OCI-LY7 (cell line): Measurements from ENCODE around the gene PGGT1B. TPM values are rescaled to one million over a fixed set of nuclear protein-coding genes. Genes with fewer than 3 reads are reported as not detected.

ENCODE experiments used
- BruUV-seq: library from RNA; stranded (reverse); fragments of 400-500 nt; replicated peaks from 2 replicates; lab custom pipeline; 2021; lab: Mats Ljungman, UMichigan
- CTCF ChIA-PET: fragments of 300-600 bp; sonication (Branson Sonifier 250); formaldehyde crosslinking; loops from one replicate; lab custom pipeline; 2022; ENCODE audit warnings: antibody characterized with exemption; ENCODE audit not compliant: unreplicated experiment; lab: Charles Lee
- POLR2A ChIA-PET: fragments of 300-600 bp; sonication (Branson Sonifier 250); formaldehyde crosslinking; loops from one replicate; lab custom pipeline; 2022; ENCODE audit warnings: antibody characterized with exemption; lab: Charles Lee
- DNase-seq: peaks from one replicate; pipeline ENCODE4 v3.0.0-alpha.2; 2015; ENCODE audit warnings: low spot score
- H2AFZ ChIP-seq: fragments of 200-600 bp; sonication (generic), shearing (Covaris generic); 2 replicates; pipeline ENCODE4 v1.6.1; 2014; ENCODE audit warnings: mild to moderate bottlenecking, antibody characterized with exemption, low read length, moderate library complexity
- H3K27ac ChIP-seq: fragments of 200-600 bp; sonication (generic); 2 replicates; pipeline ENCODE4 v1.5.1; 2014; ENCODE audit warnings: mixed run types, low read depth, mild to moderate bottlenecking, moderate library complexity, low read length, inconsistent platforms; ENCODE audit not compliant: poor library complexity, severe bottlenecking
- H3K36me3 ChIP-seq: fragments of 200-600 bp; sonication (generic); 2 replicates; pipeline ENCODE4 v1.6.1; 2014; ENCODE audit warnings: mild to moderate bottlenecking, antibody characterized with exemption, low read length, moderate library complexity, mixed read lengths; ENCODE audit not compliant: insufficient read depth
- H3K4me1 ChIP-seq: fragments of 200-600 bp; sonication (generic); 2 replicates; pipeline ENCODE4 v1.5.1; 2014; ENCODE audit warnings: mild to moderate bottlenecking, low read length; ENCODE audit not compliant: insufficient read depth, poor library complexity, severe bottlenecking
- H3K4me2 ChIP-seq: fragments of 200-600 bp; sonication (generic); 2 replicates; pipeline ENCODE4 v1.6.1; 2014; ENCODE audit warnings: mild to moderate bottlenecking, low read length
- H3K4me3 ChIP-seq: fragments of 200-600 bp; sonication (generic); 2 replicates; pipeline ENCODE4 v1.5.1; 2014; ENCODE audit warnings: mild to moderate bottlenecking, low read depth, low read length; ENCODE audit not compliant: poor library complexity, severe bottlenecking
- H3K79me2 ChIP-seq: fragments of 200-600 bp; sonication (generic); 2 replicates; pipeline ENCODE4 v1.6.1; 2016; ENCODE audit warnings: low read depth, mild to moderate bottlenecking, low read length, moderate library complexity, mixed read lengths; ENCODE audit not compliant: insufficient read depth
- H3K9me2 ChIP-seq: fragments of 200-600 bp; sonication (generic); 2 replicates; pipeline ENCODE4 v1.6.1; 2016; ENCODE audit warnings: mild to moderate bottlenecking, low read length, mixed read lengths; ENCODE audit not compliant: insufficient read depth
- H3K9me3 ChIP-seq: fragments of 200-600 bp; sonication (generic); 2 replicates; pipeline ENCODE4 v1.6.1; 2014; ENCODE audit warnings: mild to moderate bottlenecking, mixed run types, low read length, mixed read lengths
- H4K20me1 ChIP-seq: fragments of 200-600 bp; sonication (generic); 2 replicates; pipeline ENCODE4 v1.6.1; 2014; ENCODE audit warnings: mild to moderate bottlenecking, antibody characterized with exemption, low read length, moderate library complexity, mixed read lengths; ENCODE audit not compliant: insufficient read depth
- EZH2phosphoT487 ChIP-seq: fragments of 200-600 bp; sonication (generic); IDR thresholded peaks from 2 replicates; pipeline ENCODE4 v1.6.1; 2018; ENCODE audit warnings: low read depth, borderline replicate concordance, mild to moderate bottlenecking, mixed run types, antibody characterized with exemption, low read length, moderate library complexity, mixed read lengths
- intact Hi-C: fragments of 100-400 bp; cut with micrococcal nuclease; formaldehyde crosslinking; loops from one replicate; pipeline ENCODE4 v1.10.0; 2022; ENCODE audit not compliant: unreplicated experiment
- total RNA-seq, 2 experiments: library from RNA; depleted of rRNA in 1 of 2; stranded (reverse); fragments of >200 nt in 1 of 2; shearing (Covaris generic) in 1 of 2; gene quantifications; 2 replicates each; pipeline ENCODE4 v1.2.3, GENCODE V29; 2014 to 2022
- TF ChIP-seq, protein P1 (sequence below): fragments of 200-600 bp; sonication (generic); conservative IDR thresholded peaks from 2 replicates; pipeline ENCODE4 v1.5.1; 2014; ENCODE audit warnings: mild to moderate bottlenecking, antibody characterized with exemption, low read length, moderate library complexity, mixed read lengths

PGGT1B gene
- total RNA-seq, 2 experiments from 2014 or later, result 19.7 to 54.7 TPM

GRCh38 chr5:115231598-115231997 lies 31.1 kb downstream of the PGGT1B start:
- Histone ChIP-seq H3K36me3 (peaks cover 89% of the 10 kb centered on the region), H3K9me2 (no peaks in the 10 kb centered on the region), H2AFZ (no peak overlapping the region), H3K4me1 (no peaks in the 10 kb centered on the region), H3K27ac (no peak overlapping the region), H4K20me1 (no peaks in the 10 kb centered on the region), H3K9me3 (no peaks in the 10 kb centered on the region), H3K79me2 (no peaks in the 10 kb centered on the region), H3K4me2 (no peak overlapping the region), H3K4me3 (no peak overlapping the region)
- no peak for TF ChIP-seq EZH2phosphoT487
- TF ChIP-seq, protein P1, sequence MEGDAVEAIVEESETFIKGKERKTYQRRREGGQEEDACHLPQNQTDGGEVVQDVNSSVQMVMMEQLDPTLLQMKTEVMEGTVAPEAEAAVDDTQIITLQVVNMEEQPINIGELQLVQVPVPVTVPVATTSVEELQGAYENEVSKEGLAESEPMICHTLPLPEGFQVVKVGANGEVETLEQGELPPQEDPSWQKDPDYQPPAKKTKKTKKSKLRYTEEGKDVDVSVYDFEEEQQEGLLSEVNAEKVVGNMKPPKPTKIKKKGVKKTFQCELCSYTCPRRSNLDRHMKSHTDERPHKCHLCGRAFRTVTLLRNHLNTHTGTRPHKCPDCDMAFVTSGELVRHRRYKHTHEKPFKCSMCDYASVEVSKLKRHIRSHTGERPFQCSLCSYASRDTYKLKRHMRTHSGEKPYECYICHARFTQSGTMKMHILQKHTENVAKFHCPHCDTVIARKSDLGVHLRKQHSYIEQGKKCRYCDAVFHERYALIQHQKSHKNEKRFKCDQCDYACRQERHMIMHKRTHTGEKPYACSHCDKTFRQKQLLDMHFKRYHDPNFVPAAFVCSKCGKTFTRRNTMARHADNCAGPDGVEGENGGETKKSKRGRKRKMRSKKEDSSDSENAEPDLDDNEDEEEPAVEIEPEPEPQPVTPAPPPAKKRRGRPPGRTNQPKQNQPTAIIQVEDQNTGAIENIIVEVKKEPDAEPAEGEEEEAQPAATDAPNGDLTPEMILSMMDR, result no peak
- CTCF ChIA-PET, result interaction anchor here (1.5 kb wide), 1 partner anchor 9 kb away, joined by 3 read pairs; no protein-coding TSS in a partner anchor
- POLR2A ChIA-PET, result interaction anchor here (0.6 to 1.9 kb wide), 7 partner anchors 9 to 410 kb away, joined by 3 to 5 read pairs (median 3); no protein-coding TSS in a partner anchor
- no peak for DNase-seq
- intact Hi-C loops, result no loop called here
- no TSS peak for BruUV-seq

DNA sequence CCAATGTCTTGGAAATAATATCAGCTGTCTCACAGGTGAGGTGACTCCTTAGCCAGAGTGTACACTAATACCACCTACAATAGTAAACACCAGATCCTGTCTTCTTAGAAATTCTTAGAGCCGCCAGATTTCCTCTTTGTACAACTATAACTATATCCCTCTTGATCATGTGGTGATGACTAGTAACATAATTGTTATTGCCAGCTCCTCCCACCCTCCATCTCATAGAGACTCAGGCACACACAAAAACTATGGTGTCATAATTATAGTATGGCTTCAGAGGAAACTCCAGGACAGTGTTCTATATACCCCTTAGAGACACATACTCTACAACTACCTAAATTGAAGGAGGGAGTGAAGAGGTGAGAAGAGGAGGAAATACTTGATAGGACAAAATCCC lies 33.1 kb downstream of the PGGT1B start:
- Histone ChIP-seq H3K9me2 (no peaks in the 10 kb centered on the region), H3K4me3 (no peak overlapping the region), H3K4me1 (no peaks in the 10 kb centered on the region), H3K27ac (no peak overlapping the region), H3K9me3 (no peaks in the 10 kb centered on the region), H2AFZ (no peak overlapping the region), H3K4me2 (no peak overlapping the region), H4K20me1 (no peaks in the 10 kb centered on the region), H3K79me2 (no peaks in the 10 kb centered on the region), H3K36me3 (peaks cover 83% of the 10 kb centered on the region)
- ChIA-PET POLR2A (interaction anchor here (0.6 to 1.0 kb wide), 2 partner anchors 13 to 16 kb away, joined by 3 to 4 read pairs; no protein-coding TSS in a partner anchor), CTCF (no interaction called here)
- no peak for TF ChIP-seq EZH2phosphoT487
- TF ChIP-seq, protein P1, result no peak
- DNase-seq, result no peak
- no TSS peak for BruUV-seq
- intact Hi-C loops, result no loop called here

GRCh38 chr5:115227281-115227680 lies 35.4 kb downstream of the PGGT1B start:
- Histone ChIP-seq H3K4me1 (peaks cover 5% of the 10 kb centered on the region), H3K4me3 (no peak overlapping the region), H3K36me3 (peaks cover 76% of the 10 kb centered on the region), H3K27ac (no peak overlapping the region), H4K20me1 (no peaks in the 10 kb centered on the region), H2AFZ (no peak overlapping the region), H3K79me2 (no peaks in the 10 kb centered on the region), H3K4me2 (no peak overlapping the region), H3K9me3 (no peaks in the 10 kb centered on the region), H3K9me2 (no peaks in the 10 kb centered on the region)
- ChIA-PET CTCF (no interaction called here), POLR2A (no interaction called here)
- DNase-seq, result no peak
- TF ChIP-seq EZH2phosphoT487, result no peak
- TF ChIP-seq, protein P1, result no peak
- intact Hi-C loops, result no loop called here
- BruUV-seq, result no TSS peak
